Measurements from ENCODE around the gene C1QL4. TPM values are rescaled to one million over a fixed set of nuclear protein-coding genes. Genes with fewer than 3 reads are reported as not detected.
"Not testable (repeated sequence)": the region's sequence is repeated elsewhere in the genome, so short reads cannot be mapped to it uniquely, and the experiment has no call there.

Gene C1QL4
- total and polyA plus RNA-seq, 7 donors, result 0.03 TPM; not detected in 6

DNA sequence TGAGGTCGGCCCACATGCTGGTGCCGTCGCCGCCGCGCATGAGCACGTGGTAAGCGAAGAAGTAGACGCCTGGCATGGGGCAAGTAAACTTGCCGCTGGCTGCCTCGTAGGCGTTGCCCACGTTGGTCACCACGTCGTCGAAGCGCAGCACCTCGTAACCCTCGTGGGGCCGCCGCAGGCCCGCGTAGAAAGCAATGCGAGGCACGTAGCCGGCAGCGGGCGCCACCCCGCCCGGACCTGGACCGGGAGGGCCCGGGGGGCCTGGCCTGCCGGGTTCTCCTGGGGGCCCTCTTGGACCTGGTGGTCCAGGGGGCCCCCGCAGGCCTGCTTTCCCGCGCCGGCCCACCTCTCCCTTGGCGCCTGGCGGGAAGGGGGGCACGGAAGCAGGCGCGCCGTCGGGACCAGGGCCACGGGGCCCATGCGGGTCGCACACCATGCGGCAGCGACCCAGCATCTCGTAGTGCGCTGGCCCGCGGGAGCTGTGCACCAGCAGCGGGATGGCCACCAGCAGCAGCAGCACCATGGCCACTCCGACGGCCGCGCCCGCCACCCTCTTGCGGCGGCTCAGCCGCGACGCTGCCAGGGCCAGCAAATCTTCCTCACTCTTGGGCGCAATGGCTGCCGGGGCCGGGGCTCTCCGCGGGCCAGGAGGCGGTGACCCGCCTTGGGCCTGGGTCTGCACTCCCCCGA lies 888 bp downstream of the C1QL4 start:
- no peak for TF ChIP-seq POLR2A (IDR thresholded peaks at IDR 0.05)
- TF ChIP-seq EP300 (IDR thresholded peaks at IDR 0.05), result no peak
- TF ChIP-seq POLR2AphosphoS5 (IDR thresholded peaks at IDR 0.05), result no peak
- TF ChIP-seq, protein P1, sequence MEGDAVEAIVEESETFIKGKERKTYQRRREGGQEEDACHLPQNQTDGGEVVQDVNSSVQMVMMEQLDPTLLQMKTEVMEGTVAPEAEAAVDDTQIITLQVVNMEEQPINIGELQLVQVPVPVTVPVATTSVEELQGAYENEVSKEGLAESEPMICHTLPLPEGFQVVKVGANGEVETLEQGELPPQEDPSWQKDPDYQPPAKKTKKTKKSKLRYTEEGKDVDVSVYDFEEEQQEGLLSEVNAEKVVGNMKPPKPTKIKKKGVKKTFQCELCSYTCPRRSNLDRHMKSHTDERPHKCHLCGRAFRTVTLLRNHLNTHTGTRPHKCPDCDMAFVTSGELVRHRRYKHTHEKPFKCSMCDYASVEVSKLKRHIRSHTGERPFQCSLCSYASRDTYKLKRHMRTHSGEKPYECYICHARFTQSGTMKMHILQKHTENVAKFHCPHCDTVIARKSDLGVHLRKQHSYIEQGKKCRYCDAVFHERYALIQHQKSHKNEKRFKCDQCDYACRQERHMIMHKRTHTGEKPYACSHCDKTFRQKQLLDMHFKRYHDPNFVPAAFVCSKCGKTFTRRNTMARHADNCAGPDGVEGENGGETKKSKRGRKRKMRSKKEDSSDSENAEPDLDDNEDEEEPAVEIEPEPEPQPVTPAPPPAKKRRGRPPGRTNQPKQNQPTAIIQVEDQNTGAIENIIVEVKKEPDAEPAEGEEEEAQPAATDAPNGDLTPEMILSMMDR (IDR thresholded peaks at IDR 0.05), result no peak
- Histone ChIP-seq H3K27me3 (peaks cover 37 to 96% (median 63%) of the 10 kb centered on the region in 3 donors), H3K36me3 (no peaks in the 10 kb centered on the region), H3K27ac (no peak overlapping the region), H3K4me3 (no peak overlapping the region), H3K4me1 (peaks cover 0 to 33% (median 21%) of the 10 kb centered on the region in 4 donors), H3K9me3 (no peaks in the 10 kb centered on the region)
- DNase-seq, result peak; percentile 58
- intact Hi-C loops (cut with DNase I), result loop anchor here (5.0 kb wide), 1 partner anchor 49 kb away; no protein-coding TSS in a partner anchor
- 13 to 20% methylated on average over 72 of the region's 72 CpGs for WGBS, 2 donors

DNA sequence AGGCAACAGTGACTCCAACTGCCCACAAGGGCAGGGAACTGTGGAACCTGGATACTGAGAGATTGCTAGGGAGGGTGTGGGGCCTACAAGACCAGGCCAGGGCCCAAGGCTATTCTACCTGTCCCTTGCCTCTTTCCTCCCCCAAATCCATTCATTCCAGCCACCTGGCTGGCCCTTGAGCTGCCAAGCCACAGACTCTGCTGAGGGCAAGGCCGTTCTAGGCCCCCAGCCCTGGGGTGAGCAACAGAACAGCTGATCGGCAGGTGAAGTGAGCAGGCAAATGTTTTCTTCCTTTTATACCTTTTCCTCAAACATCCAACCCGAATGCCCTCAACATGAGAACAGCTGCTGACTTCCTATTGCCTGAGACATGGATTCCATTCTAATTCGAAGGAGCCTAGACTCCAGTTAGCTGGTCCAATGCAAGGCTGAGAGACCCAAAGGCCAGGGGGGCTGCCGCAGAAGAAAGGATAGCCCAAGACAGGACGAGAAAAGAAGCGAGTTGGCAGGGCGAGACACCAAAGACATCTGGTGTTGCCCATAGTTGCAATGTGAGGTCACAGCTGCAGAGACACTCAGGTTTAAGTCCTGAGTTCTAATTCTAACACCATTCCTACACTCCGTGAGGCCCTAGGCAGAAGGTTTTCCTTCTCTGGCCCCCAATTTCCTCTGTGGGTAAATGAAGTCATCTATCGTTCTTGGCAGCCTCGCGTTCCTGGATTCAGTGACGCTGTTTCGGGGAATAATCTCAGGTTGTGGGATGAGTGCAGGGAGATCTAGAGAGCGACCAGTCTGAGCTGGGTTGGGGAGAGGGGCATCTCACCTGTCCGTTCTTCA lies 1.7 kb downstream of the C1QL4 start:
- DNase-seq, result peak; percentile 42
- Histone ChIP-seq H3K27ac (no peak overlapping the region), H3K36me3 (no peaks in the 10 kb centered on the region), H3K4me1 (peaks cover 0 to 33% (median 23%) of the 10 kb centered on the region in 4 donors), H3K9me3 (no peaks in the 10 kb centered on the region), H3K27me3 (peaks cover 37 to 97% (median 63%) of the 10 kb centered on the region in 3 donors), H3K4me3 (no peak overlapping the region)
- WGBS, 2 donors, result 56 to 70% methylated on average over 16 of the region's 16 CpGs
- intact Hi-C loops (cut with DNase I), result loop anchor here (5.0 kb wide), 1 partner anchor 48 kb away; no protein-coding TSS in a partner anchor
- TF ChIP-seq POLR2A (IDR thresholded peaks at IDR 0.05), result no peak
- TF ChIP-seq POLR2AphosphoS5 (IDR thresholded peaks at IDR 0.05), result no peak
- no peak for TF ChIP-seq EP300 (IDR thresholded peaks at IDR 0.05)
- TF ChIP-seq, protein P1 (IDR thresholded peaks at IDR 0.05), result no peak

DNA sequence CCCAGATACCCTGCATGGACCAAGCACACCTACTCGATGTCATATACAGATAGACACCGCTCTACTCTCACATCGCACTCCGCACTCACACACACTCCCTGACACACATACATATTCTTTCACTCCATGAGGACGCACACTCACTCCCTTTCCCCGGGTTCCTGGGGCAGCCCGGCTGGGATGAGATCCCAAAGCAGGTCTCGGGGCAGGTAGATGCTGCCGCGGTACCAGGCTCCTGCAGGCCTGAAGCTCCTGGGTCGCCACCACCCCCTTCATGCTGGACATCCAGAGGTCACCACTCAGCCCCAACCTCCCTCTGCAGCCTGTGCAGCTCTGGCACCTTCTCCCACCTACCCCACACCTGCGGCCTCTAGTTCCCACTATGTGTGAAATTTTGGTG lies 2.3 kb downstream of the C1QL4 start:
- H3K36me3 ChIP-seq, result no peaks in the 10 kb centered on the region
- H3K4me3 ChIP-seq, result no peak overlapping the region
- TF ChIP-seq POLR2A (IDR thresholded peaks at IDR 0.05) (no peak), EP300 (IDR thresholded peaks at IDR 0.05) (no peak), POLR2AphosphoS5 (IDR thresholded peaks at IDR 0.05) (no peak)
- TF ChIP-seq, protein P1 (IDR thresholded peaks at IDR 0.05), result no peak
- peaks cover 0 to 33% (median 23%) of the 10 kb centered on the region in 4 donors for H3K4me1 ChIP-seq
- DNase-seq, result peak; percentile 56
- no peak overlapping the region for H3K27ac ChIP-seq
- 56 to 75% methylated on average over 12 of the region's 12 CpGs for WGBS, 2 donors
- no peaks in the 10 kb centered on the region for H3K9me3 ChIP-seq
- intact Hi-C loops (cut with DNase I), result loop anchor here (5.0 kb wide), 1 partner anchor 47 kb away; no protein-coding TSS in a partner anchor
- peaks cover 37 to 95% (median 63%) of the 10 kb centered on the region in 3 donors for H3K27me3 ChIP-seq

DNA sequence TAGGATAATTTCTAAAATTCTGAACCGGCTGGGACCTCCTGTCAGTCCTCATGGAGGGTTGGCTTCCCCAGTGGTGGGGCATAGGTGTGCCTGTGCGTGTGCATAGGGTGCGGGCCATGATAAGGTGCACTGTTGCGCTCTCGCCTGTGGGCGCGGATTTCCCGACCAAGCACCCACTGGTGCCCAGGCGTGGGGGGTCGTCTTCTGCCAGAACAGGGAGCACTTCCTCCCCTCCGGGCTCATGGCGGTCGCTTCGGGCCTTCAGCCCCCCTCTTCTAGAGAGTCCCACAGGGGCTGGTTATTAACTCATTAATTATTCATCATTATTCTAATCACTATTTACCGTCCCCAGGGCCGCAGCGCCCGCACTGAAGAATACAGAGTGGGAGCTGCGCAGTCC lies 2.8 kb downstream of the C1QL4 start:
- intact Hi-C loops (cut with DNase I), result no loop called here
- Histone ChIP-seq H3K27ac (no peak overlapping the region), H3K36me3 (no peaks in the 10 kb centered on the region), H3K4me1 (peaks cover 0 to 33% (median 23%) of the 10 kb centered on the region in 4 donors), H3K9me3 (no peaks in the 10 kb centered on the region), H3K4me3 (no peak overlapping the region), H3K27me3 (peaks cover 37 to 91% (median 58%) of the 10 kb centered on the region in 3 donors)
- DNase-seq, result peak; percentile 24
- 43 to 57% methylated on average over 19 of the region's 19 CpGs for WGBS, 2 donors
- no peak for TF ChIP-seq EP300 (IDR thresholded peaks at IDR 0.05)
- TF ChIP-seq POLR2A (IDR thresholded peaks at IDR 0.05), result no peak
- TF ChIP-seq, protein P1 (IDR thresholded peaks at IDR 0.05), result no peak
- TF ChIP-seq POLR2AphosphoS5 (IDR thresholded peaks at IDR 0.05), result no peak

DNA sequence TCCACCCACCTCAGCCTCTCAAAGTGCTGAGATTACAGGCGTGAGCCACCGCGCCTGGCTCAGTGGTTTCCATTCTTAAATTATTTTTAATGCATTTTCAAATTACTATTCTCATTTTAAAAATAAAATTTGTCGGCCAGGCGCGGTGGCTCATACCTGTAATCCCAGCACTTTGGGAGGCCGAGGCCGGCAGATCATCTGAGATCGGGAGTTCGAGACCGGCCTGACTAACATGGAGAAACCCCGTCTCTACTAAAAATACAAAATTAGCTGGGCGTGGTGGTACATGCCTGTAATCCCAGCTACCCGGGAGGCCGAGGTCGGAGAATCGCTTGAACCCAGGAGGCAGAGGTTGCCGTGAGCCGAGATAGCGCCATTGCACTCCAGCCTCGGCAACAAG lies 3.2 kb downstream of the C1QL4 start:
- DNase-seq, result peak; percentile 44
- Histone ChIP-seq H3K27me3 (peaks cover 37 to 86% (median 55%) of the 10 kb centered on the region in 3 donors), H3K4me1 (peaks cover 0 to 33% (median 23%) of the 10 kb centered on the region in 4 donors)
- H3K9me3 ChIP-seq; H3K36me3 ChIP-seq; H3K27ac ChIP-seq; H3K4me3 ChIP-seq; intact Hi-C loops (cut with DNase I): not testable (repeated sequence)
- WGBS, 2 donors, result 44 to 50% methylated on average over 21 of the region's 21 CpGs
